AML-193 (cell line): ENCODE measurements around the gene UBE2N.
"Not testable (repeated sequence)": the region's sequence is repeated elsewhere in the genome, so short reads cannot be mapped to it uniquely, and the experiment has no call there.

ENCODE experiments used
- DNase-seq, 2 experiments: peaks; one replicate each; lab custom pipeline; 2025; lab: John Stamatoyannopoulos, UW

UBE2N gene

DNA sequence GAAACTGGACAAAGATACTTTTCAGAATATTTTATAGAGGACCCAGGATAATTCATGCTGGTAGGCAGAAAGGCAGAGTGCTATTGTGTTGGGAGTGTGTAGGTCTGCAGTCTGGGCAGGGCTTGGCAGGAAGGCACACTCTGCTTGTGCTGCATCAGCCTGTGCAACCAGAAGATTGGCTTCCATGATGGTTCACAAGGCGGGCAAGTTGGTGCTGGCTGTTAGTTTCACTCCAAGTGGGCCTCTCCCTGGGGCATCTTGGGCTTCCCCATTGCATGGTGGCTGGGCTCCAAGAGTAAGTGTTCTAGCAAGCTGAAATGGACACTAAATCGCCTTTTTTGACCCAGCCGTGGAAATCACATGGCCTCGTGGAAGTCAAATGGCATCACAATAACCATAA lies 1.8 kb upstream of the UBE2N start:
- DNase-seq: no peak

DNA sequence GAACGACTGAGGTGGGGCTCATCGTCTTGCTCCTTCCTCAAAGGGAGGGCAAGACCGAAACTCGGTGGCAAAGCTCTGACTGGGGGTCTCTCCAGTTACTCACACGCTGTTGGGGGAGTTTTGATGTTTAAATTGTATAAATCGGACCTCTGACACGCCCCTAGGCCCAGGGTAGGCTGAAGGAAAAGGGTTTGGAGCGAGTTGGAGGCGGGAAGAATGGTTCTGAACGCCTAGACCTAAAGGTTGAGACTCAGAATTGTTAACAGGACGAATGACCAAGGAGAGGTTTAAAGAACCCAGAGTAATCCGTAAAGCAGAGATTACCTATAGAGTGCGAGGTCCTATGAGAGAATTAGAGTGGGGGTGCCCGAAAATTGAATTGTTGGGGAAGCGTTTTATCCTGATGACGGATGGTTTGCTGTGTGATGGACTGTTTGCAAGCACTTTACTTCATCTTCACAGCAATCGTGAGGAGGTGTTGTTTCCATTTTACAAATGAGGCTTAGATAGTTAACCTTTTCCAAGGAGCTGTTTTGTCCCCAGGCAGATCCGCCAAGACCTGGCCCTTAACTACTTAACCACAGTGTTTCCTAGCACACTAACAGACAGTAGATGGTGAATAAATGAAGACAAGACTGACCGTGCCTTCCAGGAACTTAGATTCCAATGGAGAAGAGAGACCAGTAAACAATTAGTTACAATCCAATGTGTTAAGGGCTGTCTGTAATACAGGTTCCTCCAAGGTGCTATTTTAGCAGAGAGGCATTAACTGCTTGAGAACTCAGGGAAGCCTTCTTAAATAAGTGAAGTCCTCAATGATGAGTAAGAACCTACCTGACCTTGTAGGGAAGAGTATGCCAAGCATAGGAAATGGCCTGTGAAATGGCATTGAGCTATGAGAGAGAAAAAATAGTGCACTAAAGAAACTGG lies 929 bp upstream of the UBE2N start:
- DNase-seq: no peak

DNA sequence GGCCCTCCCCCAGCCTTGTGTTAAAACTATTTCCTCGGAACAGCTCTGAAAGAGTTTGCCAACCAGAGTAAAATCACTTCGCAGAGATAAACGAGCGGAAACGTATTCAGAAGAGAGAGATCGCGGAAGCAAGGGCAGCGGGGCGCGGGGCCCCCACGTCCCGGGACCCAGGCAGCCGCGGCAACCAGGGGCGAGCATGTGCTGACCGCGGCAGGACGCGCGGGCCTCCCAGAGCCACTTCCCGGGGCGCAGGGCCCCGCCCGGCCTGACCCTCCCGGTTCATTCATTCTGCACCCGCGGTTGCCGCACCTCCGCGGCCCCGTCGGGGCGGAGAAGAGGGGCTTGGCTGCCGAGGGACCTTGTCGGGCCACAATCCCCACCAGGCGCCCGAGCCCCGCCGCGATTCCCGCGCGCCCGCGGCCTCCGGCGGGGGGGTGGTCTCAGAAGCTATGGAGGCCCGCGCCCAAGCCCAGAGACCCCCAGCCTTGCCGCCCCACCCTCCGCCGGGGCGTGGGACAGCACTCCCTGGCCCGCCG lies 598 bp downstream of the UBE2N start:
- no peak for DNase-seq

DNA sequence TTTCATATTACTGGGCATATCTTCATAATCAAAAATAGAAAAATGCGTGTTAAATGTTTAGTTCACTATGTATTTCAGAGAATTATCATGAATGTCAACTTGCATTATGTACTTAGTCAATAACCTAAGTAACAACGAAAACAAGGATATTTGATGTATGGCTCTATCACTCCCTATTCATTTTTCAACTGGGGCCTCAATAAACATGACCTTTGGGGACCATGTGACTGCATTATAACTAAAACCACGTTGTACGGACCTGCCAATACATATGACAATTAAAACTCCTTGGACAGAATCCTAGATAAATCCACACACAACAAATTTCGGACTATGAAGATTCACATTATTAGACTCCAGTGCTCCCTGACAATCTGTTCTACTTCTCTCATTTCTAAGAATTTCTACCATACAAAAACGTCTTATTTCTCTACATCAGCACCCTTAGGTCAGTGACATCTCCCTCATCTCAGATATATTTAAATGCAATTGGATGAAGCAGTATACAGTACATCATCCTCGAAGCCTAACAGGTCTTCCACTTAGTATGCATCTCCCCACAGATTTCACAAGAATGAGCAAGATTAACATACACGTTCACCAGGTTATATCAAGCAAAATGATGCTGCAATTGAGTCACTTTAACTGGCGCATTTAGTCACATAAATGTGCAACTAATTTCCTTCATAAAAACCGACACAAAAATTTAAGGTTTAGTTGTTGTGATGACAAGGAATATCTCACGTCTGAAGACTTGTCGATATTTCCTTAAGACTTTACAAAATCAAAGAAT lies 1.5 kb downstream of the UBE2N start:
- DNase-seq: peak in 1 of 2 experiments; percentile 9

DNA sequence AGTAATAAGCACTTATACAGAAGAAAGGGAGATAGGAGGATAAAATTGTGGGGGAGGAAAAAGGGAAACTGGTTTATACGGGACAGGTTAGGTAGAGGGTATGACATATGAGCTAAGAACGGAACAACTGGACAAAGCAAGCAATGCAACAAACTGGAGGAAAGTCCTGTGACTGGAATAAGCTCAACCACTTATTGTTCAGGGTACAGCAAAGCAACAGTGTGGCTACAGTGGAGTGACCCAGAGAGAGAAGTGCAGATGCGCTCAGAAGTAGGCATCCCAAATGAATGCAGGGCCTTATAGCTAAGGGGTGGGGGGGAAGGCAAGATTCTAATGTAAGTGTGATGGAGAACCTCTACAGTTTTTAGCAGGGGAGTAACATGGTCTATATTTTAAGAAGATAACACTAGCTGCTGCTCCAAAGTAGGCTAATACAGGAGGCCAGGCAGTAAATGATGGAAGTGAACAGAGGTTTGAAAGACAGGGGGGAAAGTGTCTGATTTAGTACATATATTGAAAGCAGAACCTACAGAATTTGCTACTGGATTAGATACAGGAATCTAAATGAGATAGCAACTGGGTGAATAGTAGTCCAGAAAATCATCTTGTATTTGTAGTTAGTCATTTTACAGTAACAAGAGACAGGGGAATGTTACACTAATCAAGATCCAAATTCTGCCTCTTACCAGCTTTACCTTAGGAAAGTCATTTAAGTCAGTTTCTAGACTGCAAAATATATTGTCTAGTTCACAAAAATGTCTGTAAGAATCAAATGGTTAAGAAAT lies 3.3 kb downstream of the UBE2N start:
- DNase-seq: no peak

DNA sequence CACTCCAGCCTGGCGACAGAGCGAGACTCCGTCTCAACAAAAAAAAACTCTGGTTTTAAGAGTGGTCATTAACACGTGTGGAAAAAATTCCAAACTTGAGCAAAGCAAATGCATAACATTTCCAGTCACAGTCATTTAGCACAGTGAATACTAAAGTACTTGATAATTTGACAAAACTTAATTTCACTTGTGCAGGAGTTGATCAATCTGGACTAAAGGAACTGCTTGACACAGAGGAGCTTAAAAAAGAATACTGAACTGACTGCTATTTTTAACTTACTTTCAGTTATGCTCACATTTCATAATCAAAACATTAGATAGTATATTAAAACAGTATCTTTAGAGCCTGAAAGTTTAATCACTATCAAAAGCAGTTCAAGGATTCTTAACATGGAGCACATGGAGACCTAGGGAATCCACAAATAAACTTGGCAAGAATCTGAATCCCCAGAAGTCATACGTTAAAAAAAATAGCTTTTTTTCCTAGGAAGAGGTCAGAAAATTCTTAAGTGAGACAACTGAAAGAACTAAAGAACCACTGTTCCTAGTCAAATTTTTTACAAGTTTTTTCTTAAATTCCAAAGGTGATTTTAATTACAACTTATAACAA lies 7.4 kb downstream of the UBE2N start:
- no peak for DNase-seq

DNA sequence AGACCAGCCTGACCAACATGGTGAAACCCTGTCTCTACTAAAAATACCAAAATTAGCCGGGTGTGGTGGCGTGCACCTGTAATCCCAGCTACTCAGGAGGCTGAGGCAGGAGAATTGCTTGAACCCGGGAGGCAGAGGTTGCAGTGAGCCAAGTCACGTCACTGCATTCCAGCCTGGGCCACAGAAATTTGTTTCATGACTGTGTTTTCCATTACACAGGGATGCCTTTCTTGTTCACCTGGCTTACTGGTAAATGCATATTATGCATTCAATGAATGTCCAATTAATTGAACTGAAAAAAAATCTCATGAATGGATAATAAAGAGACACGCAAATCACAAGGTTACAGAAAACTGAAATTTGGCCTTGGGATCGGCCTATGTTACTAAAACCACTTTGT lies 9.7 kb downstream of the UBE2N start:
- DNase-seq: not testable (repeated sequence)

DNA sequence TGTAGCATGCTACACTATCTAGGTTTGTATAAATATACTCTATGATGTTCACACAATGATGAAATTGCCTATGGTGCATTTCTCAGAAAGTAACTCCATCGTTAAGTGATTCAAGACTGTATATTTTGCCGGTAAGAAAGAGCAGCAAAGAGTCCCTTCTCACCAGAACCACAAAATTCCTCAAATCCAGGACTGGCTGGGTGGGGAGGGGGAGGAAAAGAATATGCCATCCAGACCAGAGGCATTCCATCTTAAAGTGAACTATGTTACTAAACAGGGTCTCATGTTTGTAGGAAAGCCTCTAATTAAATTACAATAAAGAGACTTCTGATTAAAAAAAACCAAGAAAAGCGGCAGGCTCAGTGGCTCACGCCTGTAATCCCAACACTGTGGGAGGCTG lies 11.5 kb downstream of the UBE2N start:
- DNase-seq: no peak

DNA sequence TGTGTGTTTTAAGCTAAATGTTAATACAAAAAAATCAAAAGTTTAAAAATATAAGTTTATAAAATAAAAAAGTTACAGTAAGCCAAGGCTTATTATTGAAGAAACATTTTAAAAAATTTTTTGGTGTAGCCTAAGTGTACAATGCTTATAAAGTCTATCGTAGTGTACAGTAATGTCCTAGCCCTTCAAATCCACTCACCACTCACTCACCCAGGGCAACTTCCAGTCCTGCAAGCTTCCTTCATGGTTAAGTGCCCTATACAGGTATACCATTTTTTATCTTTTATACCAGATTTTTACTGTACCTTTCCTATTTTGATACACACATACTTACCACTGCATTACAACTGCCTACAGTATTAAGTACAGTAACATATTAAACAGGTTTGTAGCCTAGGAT lies 11.9 kb downstream of the UBE2N start:
- DNase-seq: no peak

DNA sequence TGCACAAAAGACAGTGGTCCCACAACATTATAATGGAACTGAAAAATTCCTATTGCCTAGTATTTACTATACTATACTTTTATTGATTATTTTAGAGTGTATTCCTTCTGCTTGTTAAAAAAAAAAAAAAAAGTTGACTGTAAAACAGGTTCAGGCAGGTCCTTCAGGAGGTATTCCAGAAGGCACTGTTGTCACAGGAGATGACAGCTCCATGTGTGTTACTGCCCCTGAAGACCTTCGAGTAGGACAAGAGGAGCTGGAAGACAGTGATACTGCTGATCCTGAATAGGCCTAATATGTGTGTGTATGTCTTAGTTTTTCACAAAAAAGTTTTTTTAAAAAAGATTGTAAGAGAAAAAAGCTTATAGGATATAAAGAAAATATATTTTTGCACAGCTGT lies 12.3 kb downstream of the UBE2N start:
- DNase-seq: no peak

DNA sequence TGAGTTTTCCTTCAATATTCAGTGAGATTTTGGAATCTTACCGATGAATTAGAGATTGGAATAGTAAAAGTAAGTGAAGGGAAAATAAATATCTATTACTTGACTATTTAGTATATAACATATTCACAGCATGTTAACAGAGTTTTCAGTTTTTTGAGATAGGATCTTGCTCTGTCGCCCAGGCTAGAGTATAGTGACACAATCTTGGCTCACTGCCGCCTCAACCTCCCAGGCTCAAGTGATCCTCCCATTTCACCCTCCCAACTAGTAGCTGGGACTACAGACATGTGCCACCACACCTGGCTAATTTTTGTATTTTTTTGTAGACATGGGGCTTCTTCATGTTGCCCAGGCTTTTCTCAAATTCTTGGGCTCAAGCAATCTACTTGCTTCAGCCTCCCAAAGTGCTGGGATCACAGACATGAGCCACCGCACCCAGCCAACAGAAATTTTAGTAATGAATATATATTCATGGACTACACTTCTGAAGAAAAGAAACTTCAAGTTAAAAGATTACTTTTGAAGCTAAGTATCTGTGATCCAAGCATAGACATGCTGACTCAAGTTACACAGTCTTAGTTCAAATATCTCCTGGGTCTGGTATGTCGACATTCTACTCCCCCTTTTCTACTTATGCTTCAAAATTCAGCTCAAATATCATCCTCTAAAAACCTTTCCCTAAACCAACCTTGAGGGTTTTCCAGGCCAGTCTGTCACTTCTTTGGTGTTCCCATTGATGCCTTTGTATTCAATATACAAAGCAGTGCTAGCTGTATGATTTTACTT lies 13.8 kb downstream of the UBE2N start:
- DNase-seq: no peak

DNA sequence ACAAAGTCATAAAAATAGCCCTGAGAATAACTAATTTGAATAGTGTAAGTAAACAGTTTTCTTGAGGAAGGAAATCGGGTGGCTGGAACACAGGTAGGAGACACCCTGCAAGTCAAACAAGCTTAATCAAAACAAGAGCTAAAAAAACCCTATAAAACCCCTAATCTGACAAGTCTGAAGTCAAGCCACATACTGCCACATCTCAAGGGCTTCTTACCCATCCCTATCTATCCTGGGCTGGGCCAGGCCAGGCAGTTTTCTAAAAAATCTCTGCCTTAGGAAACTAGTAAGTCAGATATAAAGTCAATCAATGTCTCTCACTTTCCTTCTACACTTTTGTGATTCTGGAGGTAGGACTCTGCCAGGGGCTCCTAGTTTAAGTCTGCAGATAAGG lies 15.3 kb downstream of the UBE2N start:
- no peak for DNase-seq

DNA sequence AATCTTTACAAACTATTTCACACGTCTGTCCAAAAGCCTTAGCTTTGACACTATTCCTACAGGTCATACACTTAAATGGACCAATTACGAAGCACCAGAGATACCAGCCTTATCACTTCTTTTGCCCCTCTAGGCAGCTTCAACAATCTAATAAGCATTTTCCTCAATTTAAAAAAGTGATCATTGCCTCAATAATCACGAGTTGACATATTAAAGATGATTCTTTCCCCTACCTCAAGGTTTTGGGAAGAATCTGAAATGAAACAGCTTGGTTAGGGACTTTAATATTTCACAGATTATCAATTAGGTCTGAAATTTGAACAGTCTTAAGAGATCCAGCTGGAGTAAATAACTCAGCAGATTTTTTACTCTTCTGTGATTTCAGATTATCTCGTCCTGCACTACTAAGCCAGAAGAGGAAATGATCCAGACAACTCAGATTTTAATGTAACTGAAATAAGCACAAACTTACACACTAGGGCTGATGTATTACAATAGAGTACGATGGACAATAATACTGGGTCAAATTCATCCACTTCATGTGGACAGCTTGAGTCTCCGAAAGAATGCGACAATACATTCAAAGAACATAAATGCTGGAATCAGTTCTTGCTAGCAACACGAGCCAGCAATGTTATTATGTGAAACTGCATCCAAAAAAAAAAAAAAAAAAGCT lies 15.9 kb downstream of the UBE2N start:
- no peak for DNase-seq

DNA sequence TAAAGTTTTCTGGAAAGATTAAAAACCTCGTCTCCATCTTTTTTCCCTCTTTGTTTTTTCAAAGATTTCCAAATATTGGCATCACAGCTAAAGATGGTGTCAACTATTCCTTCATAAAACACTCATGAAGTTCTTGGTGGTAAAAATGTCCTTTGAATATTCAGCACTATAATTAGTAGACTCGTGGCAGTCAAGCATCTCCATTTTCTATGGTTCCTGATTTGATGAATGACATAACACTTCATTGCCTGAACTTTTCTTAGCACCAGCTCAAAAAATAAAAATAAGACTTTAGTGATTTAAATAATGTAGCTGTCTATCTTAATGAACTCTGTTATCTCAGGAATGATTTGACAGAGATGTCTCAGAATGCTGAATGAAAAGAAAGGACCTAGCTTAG lies 19.7 kb downstream of the UBE2N start:
- DNase-seq: no peak

DNA sequence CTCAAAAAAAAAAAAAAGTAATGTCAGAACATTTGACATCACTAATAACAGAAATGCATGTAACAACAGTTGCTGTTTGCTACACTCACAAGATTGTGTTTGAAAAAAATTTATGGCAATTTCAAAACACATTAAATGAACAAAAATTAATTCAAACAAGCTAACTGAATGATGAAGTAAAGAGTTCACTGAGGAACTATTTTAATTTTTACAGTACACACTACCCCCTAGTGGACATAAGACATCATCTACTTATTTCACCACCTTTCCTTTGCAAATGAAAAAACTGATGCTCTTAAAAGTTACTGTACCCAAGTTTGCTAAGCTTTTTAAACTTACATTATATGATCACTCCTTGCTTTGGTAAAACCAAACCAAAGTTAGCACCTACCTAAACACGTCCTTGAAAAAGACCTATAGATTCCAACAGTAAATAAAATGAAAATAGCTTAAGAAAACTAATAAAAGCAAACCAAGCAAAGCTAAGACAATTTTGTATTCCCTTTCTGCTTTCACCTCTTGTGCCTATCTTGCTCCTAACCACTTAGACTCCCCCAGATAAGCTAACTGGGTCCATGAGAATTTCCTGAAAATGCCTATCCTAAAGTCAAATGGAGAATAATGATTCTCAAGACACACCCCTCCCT lies 22.2 kb downstream of the UBE2N start:
- DNase-seq: peak; percentile 74 to 77

DNA sequence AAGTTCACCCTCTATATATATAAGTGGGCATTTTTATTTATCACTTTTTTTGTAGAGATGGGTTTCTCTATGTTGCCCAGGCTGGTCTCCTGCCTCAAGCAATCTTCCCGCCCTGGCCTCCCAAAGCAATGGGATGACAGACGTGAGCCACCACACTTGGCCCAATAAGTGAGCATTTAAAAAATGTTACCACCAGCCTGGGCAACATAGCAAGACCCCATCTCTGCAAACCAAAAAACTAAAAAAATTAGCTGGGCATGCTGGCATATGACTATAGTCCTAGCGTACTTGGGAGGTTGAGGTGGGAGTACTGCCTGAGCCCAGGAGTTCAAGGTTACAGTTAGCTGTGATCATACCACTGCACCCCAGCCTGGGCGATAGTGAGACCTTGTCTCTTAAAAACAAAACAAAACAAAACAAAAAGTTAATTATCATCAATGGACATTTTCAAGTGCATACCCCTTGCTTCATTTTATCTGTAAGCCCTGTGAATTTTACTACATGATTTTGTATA lies 23.7 kb downstream of the UBE2N start:
- DNase-seq: no peak

DNA sequence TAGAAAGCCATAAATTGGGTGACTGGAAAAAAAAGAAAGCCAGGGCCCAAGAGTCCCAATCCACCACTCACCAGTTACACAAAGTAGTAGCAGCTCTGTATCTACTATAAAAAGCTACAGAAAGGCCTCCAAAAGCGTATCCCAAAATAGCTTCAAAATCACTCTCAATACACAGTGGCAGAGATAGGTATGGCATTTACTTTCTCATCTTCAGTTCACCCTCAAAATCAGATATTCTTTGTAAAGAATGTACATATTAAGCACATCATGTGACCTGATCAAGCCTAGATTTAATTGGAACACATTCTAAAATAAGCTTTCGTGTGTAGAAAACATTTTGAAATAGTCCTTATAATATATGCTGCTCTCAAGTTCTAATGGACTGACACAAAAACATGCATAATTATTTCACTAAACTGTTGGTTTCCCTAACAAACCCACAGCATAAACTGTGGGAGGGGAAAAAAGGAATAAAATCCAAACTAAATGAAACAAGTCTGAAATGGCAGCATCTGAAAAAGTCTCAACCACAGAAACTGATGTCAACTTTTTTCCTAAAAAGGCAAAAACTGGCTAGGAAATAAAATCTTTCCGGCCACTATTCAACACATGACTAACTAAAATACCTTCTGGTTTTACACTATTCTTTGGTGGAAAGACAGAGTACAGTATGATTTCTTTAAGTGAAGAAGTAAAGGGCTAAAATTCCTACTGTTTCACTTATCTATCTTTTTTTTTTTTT lies 25.9 kb downstream of the UBE2N start:
- DNase-seq: no peak

DNA sequence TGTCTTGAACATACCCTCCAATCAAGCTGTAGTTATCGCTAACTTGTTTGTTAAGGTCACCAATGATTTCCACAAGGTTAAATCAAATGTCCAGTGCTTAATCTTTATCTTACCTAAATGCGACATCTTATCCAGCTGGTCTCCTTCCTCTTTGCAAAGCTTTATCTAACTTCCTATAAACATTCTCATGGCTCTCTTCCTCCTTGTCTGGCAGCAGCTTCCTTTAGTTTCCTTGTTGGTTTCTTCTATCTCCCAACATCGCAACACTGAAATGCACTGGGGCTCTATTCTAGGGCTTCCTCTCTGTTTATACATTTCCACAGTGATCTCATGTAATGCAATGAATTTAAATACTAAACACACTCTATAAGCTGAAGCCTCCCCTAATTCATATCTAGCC lies 28.7 kb downstream of the UBE2N start:
- no peak for DNase-seq

DNA sequence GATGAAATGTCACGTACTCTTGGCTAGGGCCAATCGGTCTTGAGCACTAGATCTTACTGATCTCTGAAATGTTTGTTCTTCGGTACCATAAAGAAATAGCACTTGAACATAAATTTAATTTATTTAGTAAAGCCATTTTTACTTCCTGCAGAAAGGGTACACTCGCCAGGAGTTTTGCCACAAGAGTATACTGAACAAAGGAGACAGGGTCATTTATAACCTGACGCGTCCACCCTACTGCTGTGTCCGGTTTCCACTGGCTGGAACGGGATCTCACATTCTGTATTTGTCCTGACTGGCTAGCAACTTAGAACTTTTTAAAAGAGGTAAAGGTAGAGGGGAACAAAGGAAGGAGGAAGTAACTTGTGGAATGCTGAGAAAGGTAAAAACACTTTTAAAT lies 29.4 kb downstream of the UBE2N start:
- not testable (repeated sequence) for DNase-seq
